Transverse colon (tissue), 4 donors: Measurements from ENCODE around the gene BNIP5. TPM values are rescaled to one million over a fixed set of nuclear protein-coding genes. Genes with fewer than 3 reads are reported as not detected.

Source experiments
- DNase-seq: peaks from one replicate; pipeline ENCODE4 v3.0.0-alpha.2; 2019
- H3K27ac ChIP-seq, 4 donors: fragments of 200-600 bp; sonication (generic); 2 replicates each; pipeline ENCODE4 v1.5.1; 2016 to 2018; ENCODE audit warnings: inconsistent platforms in 4 of 4
- H3K27me3 ChIP-seq: fragments of 200-600 bp; sonication (generic); 2 replicates; pipeline ENCODE4 v1.5.1; 2017; ENCODE audit warnings: inconsistent platforms
- H3K36me3 ChIP-seq, 4 donors: fragments of 200-600 bp; sonication (generic); 2 replicates each; pipeline ENCODE4 v1.5.1; 2017 to 2019; ENCODE audit warnings: inconsistent platforms in 4 of 4
- H3K4me1 ChIP-seq, 4 donors: fragments of 200-600 bp; sonication (generic); 2 replicates each; pipeline ENCODE4 v1.5.1; 2017 to 2020; ENCODE audit warnings: inconsistent platforms in 4 of 4
- H3K4me3 ChIP-seq, 4 donors: fragments of 200-600 bp; sonication (generic); 1 replicate in 1 of 4; 2 replicates in 3 of 4; pipeline versions ENCODE4 v1.5.1 to v1.6.1; 2017 to 2019; ENCODE audit warnings: inconsistent platforms in 4 of 4
- H3K9me3 ChIP-seq, 2 donors: fragments of 200-600 bp; sonication (generic); 2 replicates each; pipeline ENCODE4 v1.5.1; 2017 to 2019; ENCODE audit warnings: inconsistent platforms in 2 of 2
- CTCF ChIP-seq, 5 experiments: fragments of 200-600 bp in 3 of 5; fragments of 450-650 bp in 2 of 5; sonication (generic) in 3 of 5; IDR thresholded peaks; 1 replicate in 2 of 5; 2 replicates in 3 of 5; pipeline ENCODE4 v1.5.1; 2016 to 2017; ENCODE audit warnings: antibody characterized with exemption in 5 of 5, inconsistent platforms in 3 of 5, mild to moderate bottlenecking in 2 of 5, moderate library complexity in 1 of 5
- EP300 ChIP-seq: sonication (generic); formaldehyde crosslinking; IDR thresholded peaks from one replicate; pipeline ENCODE4 v1.6.1; 2017; ENCODE audit warnings: antibody characterized with exemption, low read depth
- POLR2A ChIP-seq: fragments of 450-650 bp; IDR thresholded peaks from one replicate; pipeline ENCODE4 v1.6.1; 2016; ENCODE audit warnings: antibody characterized with exemption, mild to moderate bottlenecking, moderate library complexity
- POLR2AphosphoS5 ChIP-seq, 3 donors: sonication (generic); formaldehyde crosslinking; IDR thresholded peaks; one replicate each; pipeline ENCODE4 v1.6.1; 2016; ENCODE audit warnings: antibody characterized with exemption in 3 of 3
- WGBS, 2 donors: methylation state at CpG; one replicate each; pipeline ENCODE4 v1.1.5; 2018; ENCODE audit warnings: low coverage in 1 of 2; 5-methylcytosine and 5-hydroxymethylcytosine counted together
- in situ Hi-C, 4 donors: fragments of 200-750 bp; cut with MboI; loops; one replicate each; pipeline versions ENCODE4 v1.15.0 to v1.15.1; 2017; ENCODE audit warnings: low sequenced_read_pairs in 3 of 4, low pct_ligation_motif_present in 1 of 4, low pct_unique_long_range_greater_than_20kb in 1 of 4
- intact Hi-C: fragments of 100-400 bp; cut with DNase I; formaldehyde crosslinking; loops from one replicate; pipeline ENCODE4 v1.15.1; 2023; ENCODE audit warnings: low total_unique reads
- total RNA-seq, 4 donors: library from RNA; depleted of rRNA; stranded (reverse); fragments of >200 nt; gene quantifications; one replicate each; pipeline ENCODE4 v1.1.0, GENCODE V29; 2016

BNIP5 gene
- total RNA-seq, 4 donors from 2014 or later: 6.0 to 23.6 (median 14.1) TPM

DNA sequence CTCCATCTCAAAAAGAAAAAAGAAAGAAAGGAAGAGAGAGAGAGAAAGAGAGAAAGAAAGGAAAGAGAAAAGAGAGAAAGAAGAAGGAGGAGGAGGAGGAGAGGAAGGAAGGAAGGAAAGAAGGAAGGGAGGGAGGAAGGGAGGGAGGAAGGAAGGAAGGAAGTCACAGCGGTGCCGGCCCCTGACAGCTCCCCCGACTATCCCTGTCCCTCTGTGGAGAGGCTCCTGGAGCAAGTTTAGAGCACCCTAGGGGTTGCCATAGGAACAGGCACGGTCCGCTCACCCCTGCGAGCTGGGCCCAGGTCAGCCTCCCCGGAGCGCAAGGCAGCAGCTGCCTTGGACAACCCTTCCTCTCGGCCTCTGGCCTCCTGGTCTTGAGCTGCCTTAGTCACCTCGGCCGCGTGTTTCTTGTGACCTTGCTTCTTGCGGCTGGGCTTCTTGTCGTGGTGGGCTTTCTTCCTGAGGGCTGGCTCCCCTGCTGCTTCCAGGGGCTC is 6.8 kb downstream of the BNIP5 start:
- DNase-seq: no peak
- intact Hi-C loops (no loop called here), in situ Hi-C loops (no loop called here)
- TF ChIP-seq CTCF (IDR thresholded peaks at IDR 0.05) (no peak), POLR2A (no peak), POLR2AphosphoS5 (IDR thresholded peaks at IDR 0.05) (no peak), EP300 (no peak)
- Histone ChIP-seq H3K36me3 (no peaks in the 10 kb centered on the region), H3K9me3 (no peaks in the 10 kb centered on the region), H3K27ac (no peak overlapping the region), H3K4me3 (no peak overlapping the region), H3K4me1 (peaks cover 6 to 26% (median 8%) of the 10 kb centered on the region in 4 donors), H3K27me3 (no peaks in the 10 kb centered on the region)
- WGBS, 2 donors: 81 to 100% methylated on average over 3 to 14 of the region's 14 CpGs

- no peaks in the 10 kb centered on the region for H3K9me3 ChIP-seq
- TF ChIP-seq CTCF (IDR thresholded peaks at IDR 0.05) (no peak), POLR2A (no peak), EP300 (no peak)
- intact Hi-C loops: no loop called here
- no peaks in the 10 kb centered on the region for H3K36me3 ChIP-seq
- no peak overlapping the region for H3K27ac ChIP-seq
- no peak overlapping the region for H3K4me3 ChIP-seq
- 87 to 96% methylated on average over 5 to 7 of the region's 7 CpGs for WGBS, 2 donors
- no peaks in the 10 kb centered on the region for H3K27me3 ChIP-seq
- H3K4me1 ChIP-seq: peaks cover 0 to 15% (median 0%) of the 10 kb centered on the region in 4 donors
- DNase-seq: no peak
- in situ Hi-C loops: no loop called here
Measured at GRCh38 chr6:36328600-36328999, 8.1 kb downstream of the BNIP5 start.

DNA sequence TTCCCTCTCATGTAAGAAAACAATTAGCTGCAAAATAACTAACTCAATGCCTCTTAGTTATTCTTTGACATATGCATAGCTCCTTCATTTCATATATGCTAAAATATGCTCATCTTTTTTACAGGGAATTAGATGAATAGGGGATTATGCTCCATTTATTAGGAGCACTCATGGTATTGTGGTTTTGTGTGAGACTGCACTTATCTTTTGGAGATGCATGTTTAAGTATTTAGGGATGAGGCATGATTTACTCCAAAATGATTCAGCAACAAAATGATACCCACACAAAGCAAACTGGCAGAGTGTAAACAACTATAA is 8.8 kb downstream of the BNIP5 start:
- DNase-seq: no peak
- H3K36me3 ChIP-seq: no peaks in the 10 kb centered on the region
- H3K9me3 ChIP-seq: no peaks in the 10 kb centered on the region
- H3K4me3 ChIP-seq: no peak overlapping the region
- intact Hi-C loops: no loop called here
- no peaks in the 10 kb centered on the region for H3K27me3 ChIP-seq
- H3K4me1 ChIP-seq: peaks cover 0 to 8% (median 0%) of the 10 kb centered on the region in 4 donors
- in situ Hi-C loops: no loop called here
- TF ChIP-seq CTCF (IDR thresholded peaks at IDR 0.05) (no peak), EP300 (no peak), POLR2A (no peak), POLR2AphosphoS5 (IDR thresholded peaks at IDR 0.05) (no peak)
- no peak overlapping the region for H3K27ac ChIP-seq

- intact Hi-C loops (no loop called here), in situ Hi-C loops (no loop called here)
- DNase-seq: no peak
- Histone ChIP-seq H3K36me3 (no peaks in the 10 kb centered on the region), H3K9me3 (no peaks in the 10 kb centered on the region), H3K4me1 (peaks cover 0 to 8% (median 0%) of the 10 kb centered on the region in 4 donors), H3K4me3 (no peak overlapping the region), H3K27ac (no peak overlapping the region), H3K27me3 (no peaks in the 10 kb centered on the region)
- WGBS, 2 donors: 61 to 67% methylated on average over 3 to 6 of the region's 6 CpGs
- no peak for TF ChIP-seq POLR2AphosphoS5 (IDR thresholded peaks at IDR 0.05)
- no peak for TF ChIP-seq EP300
- no peak for TF ChIP-seq POLR2A
- no peak for TF ChIP-seq CTCF (IDR thresholded peaks at IDR 0.05)
Measured at GRCh38 chr6:36327226-36327918, 9.3 kb downstream of the BNIP5 start.
